Suprapubic skin (tissue), 4 donors: Measurements from ENCODE around the gene ERF.

Experiments used
- CTCF ChIP-seq, 2 donors: fragments of 200-600 bp in 1 of 2; fragments of 450-650 bp in 1 of 2; sonication (generic) in 1 of 2; IDR thresholded peaks; one replicate each; pipeline ENCODE4 v1.5.1; 2016 to 2019; ENCODE audit warnings: antibody characterized with exemption in 2 of 2, mild to moderate bottlenecking in 1 of 2, moderate library complexity in 1 of 2
- EP300 ChIP-seq: sonication (generic); formaldehyde crosslinking; IDR thresholded peaks from one replicate; pipeline ENCODE4 v1.6.1; 2017; ENCODE audit warnings: antibody characterized with exemption
- POLR2A ChIP-seq, 2 donors: fragments of 450-650 bp; IDR thresholded peaks; one replicate each; pipeline ENCODE4 v1.6.1; 2017; ENCODE audit warnings: antibody characterized with exemption in 2 of 2, mild to moderate bottlenecking in 2 of 2, moderate library complexity in 2 of 2
- POLR2AphosphoS5 ChIP-seq, 3 donors: sonication (generic); formaldehyde crosslinking; IDR thresholded peaks; one replicate each; pipeline ENCODE4 v1.6.1; 2017; ENCODE audit warnings: antibody characterized with exemption in 3 of 3

DNA sequence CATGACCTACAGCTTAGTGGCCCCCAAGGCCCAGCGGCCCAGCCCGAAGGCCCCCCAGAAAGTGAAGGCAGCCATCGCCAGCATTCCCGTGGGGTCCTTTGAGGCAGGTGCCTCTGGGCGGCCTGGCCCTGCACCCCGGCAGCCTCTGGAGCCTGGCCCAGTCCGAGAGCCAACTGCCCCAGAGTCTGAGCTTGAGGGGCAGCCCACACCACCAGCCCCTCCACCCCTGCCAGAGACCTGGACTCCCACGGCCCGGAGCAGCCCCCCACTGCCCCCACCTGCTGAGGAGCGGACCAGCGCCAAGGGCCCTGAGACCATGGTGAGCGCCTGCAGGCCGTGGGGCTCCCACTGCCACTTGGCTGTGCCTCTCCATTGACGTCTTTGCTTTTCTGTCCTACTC lies 38.0 kb upstream of the ERF start:
- TF ChIP-seq POLR2A (IDR thresholded peaks at IDR 0.05) (no peak), CTCF (IDR thresholded peaks at IDR 0.05) (no peak), EP300 (no peak), POLR2AphosphoS5 (IDR thresholded peaks at IDR 0.05) (no peak)
